ENCODE data around the gene SBF2.
"Not testable (repeated sequence)": the region's sequence is repeated elsewhere in the genome, so short reads cannot be mapped to it uniquely, and the experiment has no call there.

SBF2 gene

GRCh38 chr11:10134975-10135481 is 159.0 kb downstream of the SBF2 start:
- Histone ChIP-seq H3K4me1 (ENCODE audit: control insufficient read depth, insufficient read depth, low read length) (no peaks in the 10 kb centered on the region), H3K9me3 (ENCODE audit: control insufficient read depth in 2 of 2, low read length in 2 of 2) (no peaks in the 10 kb centered on the region), H3K4me3 (ENCODE audit: low read length in 2 of 2) (no peak overlapping the region), H3K27ac (ENCODE audit: low read length) (no peak overlapping the region), H3K27me3 (ENCODE audit: control insufficient read depth in 1 of 2, insufficient read depth in 2 of 2, low read length in 2 of 2) (no peaks in the 10 kb centered on the region), H3K36me3 (ENCODE audit: control insufficient read depth in 2 of 2, insufficient read depth in 2 of 2, low read length in 2 of 2) (no peaks in the 10 kb centered on the region), H3K9ac (ENCODE audit: low read length in 2 of 2) (no peak overlapping the region)

- not testable (repeated sequence) for H3K9me3 ChIP-seq (ENCODE audit: control insufficient read depth in 2 of 2, low read length in 2 of 2); H3K27me3 ChIP-seq (ENCODE audit: control insufficient read depth in 1 of 2, insufficient read depth in 2 of 2, low read length in 2 of 2); H3K9ac ChIP-seq (ENCODE audit: low read length in 2 of 2); H3K4me1 ChIP-seq (ENCODE audit: control insufficient read depth, insufficient read depth, low read length); H3K27ac ChIP-seq (ENCODE audit: low read length); H3K36me3 ChIP-seq (ENCODE audit: control insufficient read depth in 2 of 2, insufficient read depth in 2 of 2, low read length in 2 of 2); H3K4me3 ChIP-seq (ENCODE audit: low read length in 2 of 2)
Observed at GRCh38 chr11:10134226-10134625, 159.8 kb downstream of the SBF2 start.

- H3K9ac ChIP-seq (ENCODE audit: low read length in 2 of 2); H3K9me3 ChIP-seq (ENCODE audit: control insufficient read depth in 2 of 2, low read length in 2 of 2); H3K36me3 ChIP-seq (ENCODE audit: control insufficient read depth in 2 of 2, insufficient read depth in 2 of 2, low read length in 2 of 2); H3K27me3 ChIP-seq (ENCODE audit: control insufficient read depth in 1 of 2, insufficient read depth in 2 of 2, low read length in 2 of 2); H3K4me1 ChIP-seq (ENCODE audit: control insufficient read depth, insufficient read depth, low read length); H3K4me3 ChIP-seq (ENCODE audit: low read length in 2 of 2); H3K27ac ChIP-seq (ENCODE audit: low read length): not testable (repeated sequence)
Observed at GRCh38 chr11:10133251-10133650, 160.8 kb downstream of the SBF2 start.

- no peaks in the 10 kb centered on the region for H3K9me3 ChIP-seq (ENCODE audit: control insufficient read depth in 2 of 2, low read length in 2 of 2)
- no peak overlapping the region for H3K4me3 ChIP-seq (ENCODE audit: low read length in 2 of 2)
- no peaks in the 10 kb centered on the region for H3K4me1 ChIP-seq (ENCODE audit: control insufficient read depth, insufficient read depth, low read length)
- H3K27ac ChIP-seq (ENCODE audit: low read length) = no peak overlapping the region
- no peaks in the 10 kb centered on the region for H3K27me3 ChIP-seq (ENCODE audit: control insufficient read depth in 1 of 2, insufficient read depth in 2 of 2, low read length in 2 of 2)
- H3K36me3 ChIP-seq (ENCODE audit: control insufficient read depth in 2 of 2, insufficient read depth in 2 of 2, low read length in 2 of 2) = no peaks in the 10 kb centered on the region
- no peak overlapping the region for H3K9ac ChIP-seq (ENCODE audit: low read length in 2 of 2)
Observed at GRCh38 chr11:10130875-10131274, 163.1 kb downstream of the SBF2 start.

- H3K27ac ChIP-seq (ENCODE audit: low read length); H3K4me1 ChIP-seq (ENCODE audit: control insufficient read depth, insufficient read depth, low read length); H3K4me3 ChIP-seq (ENCODE audit: low read length in 2 of 2); H3K9me3 ChIP-seq (ENCODE audit: control insufficient read depth in 2 of 2, low read length in 2 of 2); H3K36me3 ChIP-seq (ENCODE audit: control insufficient read depth in 2 of 2, insufficient read depth in 2 of 2, low read length in 2 of 2); H3K27me3 ChIP-seq (ENCODE audit: control insufficient read depth in 1 of 2, insufficient read depth in 2 of 2, low read length in 2 of 2); H3K9ac ChIP-seq (ENCODE audit: low read length in 2 of 2): not testable (repeated sequence)
Observed at GRCh38 chr11:10129184-10129583, 164.8 kb downstream of the SBF2 start.

- Histone ChIP-seq H3K9ac (ENCODE audit: low read length in 2 of 2) (no peak overlapping the region), H3K27ac (ENCODE audit: low read length) (no peak overlapping the region), H3K4me3 (ENCODE audit: low read length in 2 of 2) (no peak overlapping the region), H3K9me3 (ENCODE audit: control insufficient read depth in 2 of 2, low read length in 2 of 2) (no peaks in the 10 kb centered on the region), H3K36me3 (ENCODE audit: control insufficient read depth in 2 of 2, insufficient read depth in 2 of 2, low read length in 2 of 2) (no peaks in the 10 kb centered on the region), H3K27me3 (ENCODE audit: control insufficient read depth in 1 of 2, insufficient read depth in 2 of 2, low read length in 2 of 2) (no peaks in the 10 kb centered on the region), H3K4me1 (ENCODE audit: control insufficient read depth, insufficient read depth, low read length) (no peaks in the 10 kb centered on the region)
Observed at GRCh38 chr11:10125522-10126133, 168.4 kb downstream of the SBF2 start.

- Histone ChIP-seq H3K9ac (ENCODE audit: low read length in 2 of 2) (no peak overlapping the region), H3K4me3 (ENCODE audit: low read length in 2 of 2) (no peak overlapping the region), H3K9me3 (ENCODE audit: control insufficient read depth in 2 of 2, low read length in 2 of 2) (no peaks in the 10 kb centered on the region), H3K27ac (ENCODE audit: low read length) (no peak overlapping the region), H3K27me3 (ENCODE audit: control insufficient read depth in 1 of 2, insufficient read depth in 2 of 2, low read length in 2 of 2) (no peaks in the 10 kb centered on the region), H3K4me1 (ENCODE audit: control insufficient read depth, insufficient read depth, low read length) (no peaks in the 10 kb centered on the region), H3K36me3 (ENCODE audit: control insufficient read depth in 2 of 2, insufficient read depth in 2 of 2, low read length in 2 of 2) (no peaks in the 10 kb centered on the region)
Observed at GRCh38 chr11:10122326-10123197, 171.5 kb downstream of the SBF2 start.

- no peak overlapping the region for H3K9ac ChIP-seq (ENCODE audit: low read length in 2 of 2)
- H3K9me3 ChIP-seq (ENCODE audit: control insufficient read depth in 2 of 2, low read length in 2 of 2) = no peaks in the 10 kb centered on the region
- H3K4me3 ChIP-seq (ENCODE audit: low read length in 2 of 2) = no peak overlapping the region
- H3K27ac ChIP-seq (ENCODE audit: low read length) = no peak overlapping the region
- H3K27me3 ChIP-seq (ENCODE audit: control insufficient read depth in 1 of 2, insufficient read depth in 2 of 2, low read length in 2 of 2) = no peaks in the 10 kb centered on the region
- H3K36me3 ChIP-seq (ENCODE audit: control insufficient read depth in 2 of 2, insufficient read depth in 2 of 2, low read length in 2 of 2) = no peaks in the 10 kb centered on the region
- H3K4me1 ChIP-seq (ENCODE audit: control insufficient read depth, insufficient read depth, low read length) = no peaks in the 10 kb centered on the region
Observed at GRCh38 chr11:10118865-10119264, 175.2 kb downstream of the SBF2 start.

- Histone ChIP-seq H3K4me3 (ENCODE audit: low read length in 2 of 2) (no peak overlapping the region), H3K9ac (ENCODE audit: low read length in 2 of 2) (no peak overlapping the region), H3K9me3 (ENCODE audit: control insufficient read depth in 2 of 2, low read length in 2 of 2) (no peaks in the 10 kb centered on the region), H3K36me3 (ENCODE audit: control insufficient read depth in 2 of 2, insufficient read depth in 2 of 2, low read length in 2 of 2) (no peaks in the 10 kb centered on the region), H3K27ac (ENCODE audit: low read length) (no peak overlapping the region), H3K27me3 (ENCODE audit: control insufficient read depth in 1 of 2, insufficient read depth in 2 of 2, low read length in 2 of 2) (no peaks in the 10 kb centered on the region), H3K4me1 (ENCODE audit: control insufficient read depth, insufficient read depth, low read length) (no peaks in the 10 kb centered on the region)
Observed at GRCh38 chr11:10117709-10118351, 176.2 kb downstream of the SBF2 start.

- H3K4me3 ChIP-seq (ENCODE audit: low read length in 2 of 2) = no peak overlapping the region
- H3K9ac ChIP-seq (ENCODE audit: low read length in 2 of 2) = no peak overlapping the region
- H3K9me3 ChIP-seq (ENCODE audit: control insufficient read depth in 2 of 2, low read length in 2 of 2) = no peaks in the 10 kb centered on the region
- H3K27ac ChIP-seq (ENCODE audit: low read length) = no peak overlapping the region
- no peaks in the 10 kb centered on the region for H3K27me3 ChIP-seq (ENCODE audit: control insufficient read depth in 1 of 2, insufficient read depth in 2 of 2, low read length in 2 of 2)
- no peaks in the 10 kb centered on the region for H3K36me3 ChIP-seq (ENCODE audit: control insufficient read depth in 2 of 2, insufficient read depth in 2 of 2, low read length in 2 of 2)
- no peaks in the 10 kb centered on the region for H3K4me1 ChIP-seq (ENCODE audit: control insufficient read depth, insufficient read depth, low read length)
Observed at GRCh38 chr11:10116588-10116987, 177.4 kb downstream of the SBF2 start.

Data from stomach smooth muscle (tissue), 2 donors.